ENCODE results near the gene LAMA3.

LAMA3 gene

GRCh38 chr18:23784832-23785245, 95.6 kb downstream of the LAMA3 start:
- no peak for DNase-seq

- no peak for DNase-seq
Measured at GRCh38 chr18:23793051-23793450, 103.8 kb downstream of the LAMA3 start.

GRCh38 chr18:23793985-23794867, 105.0 kb downstream of the LAMA3 start:
- no peak for DNase-seq

DNA sequence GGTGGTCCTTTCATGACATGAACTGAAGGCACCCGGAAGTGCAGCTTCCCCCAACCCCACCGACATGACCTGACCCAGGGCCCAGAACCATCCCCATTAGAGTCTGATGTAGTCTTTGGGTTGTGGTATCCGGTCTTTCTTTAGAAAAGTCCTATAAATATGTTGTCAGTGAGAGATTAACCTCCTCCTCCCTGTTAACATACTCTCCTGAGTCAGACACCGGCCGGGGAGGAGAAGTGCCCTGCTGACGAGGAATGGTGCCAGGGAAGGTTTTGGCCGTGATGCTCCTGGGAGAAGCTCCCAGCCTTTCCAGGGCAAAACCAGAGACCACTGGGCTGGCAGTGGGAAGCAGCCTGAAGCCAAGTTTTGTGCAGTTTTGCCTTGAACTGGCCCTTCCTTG, 109.0 kb downstream of the LAMA3 start:
- no peak for DNase-seq

GRCh38 chr18:23798824-23799223, 109.6 kb downstream of the LAMA3 start:
- DNase-seq: no peak

- no peak for DNase-seq
Measured at GRCh38 chr18:23799540-23799939, 110.3 kb downstream of the LAMA3 start.

DNA sequence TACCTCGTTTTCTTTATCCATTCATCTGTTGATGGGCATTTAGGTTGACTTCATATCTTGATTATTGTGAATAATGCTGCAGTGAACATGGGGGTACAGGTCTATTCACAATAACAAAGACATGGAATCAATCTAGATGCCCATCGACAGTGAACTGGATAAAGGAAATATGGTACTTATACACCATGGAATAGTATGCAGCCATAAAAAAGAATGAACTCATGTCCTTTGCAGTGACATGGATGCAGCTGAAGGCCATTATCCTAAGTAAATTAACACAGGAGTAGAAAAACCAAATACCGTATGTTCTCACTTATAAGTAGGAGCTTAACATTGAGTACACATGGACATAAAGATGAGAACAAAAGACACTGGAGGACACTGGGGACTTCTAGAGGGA, 111.6 kb downstream of the LAMA3 start:
- no peak for DNase-seq

GRCh38 chr18:23802817-23803216, 113.6 kb downstream of the LAMA3 start:
- no peak for DNase-seq

GRCh38 chr18:23803755-23804154, 114.5 kb downstream of the LAMA3 start:
- no peak for DNase-seq

DNA sequence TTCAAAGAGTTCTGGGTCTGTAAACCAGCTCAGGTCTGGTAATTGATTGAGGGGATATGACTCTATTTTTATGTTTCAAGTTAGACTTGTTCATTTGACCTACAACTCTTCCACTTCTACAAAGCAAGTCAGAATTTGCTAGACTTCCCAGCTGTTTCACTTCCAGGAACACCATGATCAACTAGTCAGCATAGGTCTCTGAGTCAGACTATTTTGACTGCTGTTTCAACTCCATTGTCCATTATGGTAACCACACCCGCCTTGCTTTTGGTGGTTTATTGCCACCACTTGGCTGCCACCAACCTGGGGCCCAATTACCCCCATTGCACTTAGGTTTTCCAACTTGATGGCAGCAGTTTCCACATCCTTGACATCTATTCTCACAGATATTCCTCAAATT, 116.6 kb downstream of the LAMA3 start:
- DNase-seq: no peak

DNA sequence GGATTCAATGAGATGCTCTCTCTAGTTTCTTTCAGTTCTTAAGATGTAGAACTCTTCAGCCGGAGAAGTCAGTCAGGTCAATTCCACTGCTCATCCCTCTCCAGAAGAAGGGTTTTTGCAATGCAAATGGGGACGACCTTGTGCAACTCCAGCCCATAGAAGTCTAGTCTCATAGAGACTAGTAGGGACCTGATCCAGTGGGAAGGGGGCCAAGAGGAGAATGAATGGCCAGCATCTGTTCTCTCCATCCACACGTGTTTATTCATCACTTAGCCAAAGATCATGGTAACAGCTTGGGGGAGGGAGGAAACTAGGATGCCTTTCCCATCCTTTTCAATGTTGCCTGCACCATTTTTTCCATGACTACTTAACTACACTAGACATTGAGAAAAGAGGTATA, 120.2 kb downstream of the LAMA3 start:
- DNase-seq: no peak

DNA sequence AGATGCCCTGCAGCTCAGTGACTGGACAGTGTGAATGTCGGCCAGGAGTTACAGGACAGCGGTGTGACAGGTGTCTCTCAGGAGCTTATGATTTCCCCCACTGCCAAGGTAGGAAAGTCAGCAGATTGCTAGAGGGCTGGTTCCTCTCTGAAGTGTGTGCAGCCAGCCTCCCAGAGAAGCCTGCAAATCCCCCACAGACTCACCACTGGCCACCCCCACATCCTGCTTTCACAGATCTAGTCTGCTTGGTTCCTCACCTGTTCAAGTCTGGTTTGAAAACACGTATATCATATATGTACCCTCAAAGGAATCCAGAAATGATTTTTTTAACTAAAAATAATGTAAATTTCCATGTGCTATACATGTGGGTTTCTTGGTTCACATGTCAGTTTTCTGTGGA, 121.1 kb downstream of the LAMA3 start:
- peak; percentile 32 for DNase-seq

GRCh38 chr18:23811176-23811575, 121.9 kb downstream of the LAMA3 start:
- no peak for DNase-seq

- no peak for DNase-seq
Measured at GRCh38 chr18:23812546-23813440, 123.5 kb downstream of the LAMA3 start.

DNA sequence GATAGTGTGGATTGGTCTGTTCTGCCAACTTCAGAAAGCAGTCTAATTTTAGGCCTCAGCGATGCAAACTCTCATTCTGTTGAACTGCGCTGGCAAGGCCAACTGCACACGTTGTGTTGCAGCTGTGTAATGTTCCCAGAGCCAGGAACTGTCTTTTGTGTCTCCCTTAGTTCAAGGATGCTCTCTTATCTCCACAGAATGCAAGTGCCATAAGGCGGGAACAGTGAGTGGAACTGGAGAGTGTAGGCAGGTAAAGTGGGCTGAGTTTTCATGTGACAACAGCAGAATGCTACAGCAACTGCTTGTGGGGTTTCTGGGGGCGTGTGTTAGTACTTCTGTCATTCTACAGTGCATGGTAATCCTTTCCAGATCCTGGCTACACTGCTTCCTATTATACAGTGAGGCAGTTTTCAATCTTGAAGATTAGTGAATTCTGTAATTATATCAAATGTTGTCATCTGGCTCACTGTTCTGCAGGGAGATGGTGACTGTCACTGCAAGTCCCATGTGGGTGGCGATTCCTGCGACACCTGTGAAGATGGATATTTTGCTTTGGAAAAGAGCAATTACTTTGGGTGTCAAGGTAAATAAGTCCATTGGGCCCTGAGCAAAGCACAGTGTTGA, 125.8 kb downstream of the LAMA3 start:
- DNase-seq: no peak

- DNase-seq: no peak
Measured at GRCh38 chr18:23816021-23816420, 126.8 kb downstream of the LAMA3 start.

- DNase-seq: no peak
Measured at GRCh38 chr18:23816740-23817139, 127.5 kb downstream of the LAMA3 start.

DNA sequence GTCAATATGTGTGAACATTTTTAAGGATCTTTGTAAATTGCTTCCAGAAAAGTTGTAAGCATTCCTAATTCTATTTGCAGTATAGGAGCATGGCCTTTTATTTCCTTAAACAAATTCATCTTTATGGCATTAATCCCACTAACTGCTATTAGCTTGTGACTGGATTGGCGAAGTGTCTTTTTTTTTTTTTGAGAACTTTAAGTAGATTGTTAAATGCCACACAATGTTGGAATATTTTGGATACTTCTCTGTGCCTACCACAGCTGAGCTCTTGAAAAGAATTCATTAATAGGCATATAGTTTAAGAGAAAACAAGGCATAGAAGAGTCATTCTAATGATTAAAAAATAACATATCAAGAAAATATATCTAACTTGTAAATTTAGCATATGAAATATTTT, 129.7 kb downstream of the LAMA3 start:
- no peak for DNase-seq

GRCh38 chr18:23822590-23823385, 133.5 kb downstream of the LAMA3 start:
- DNase-seq: no peak

DNA sequence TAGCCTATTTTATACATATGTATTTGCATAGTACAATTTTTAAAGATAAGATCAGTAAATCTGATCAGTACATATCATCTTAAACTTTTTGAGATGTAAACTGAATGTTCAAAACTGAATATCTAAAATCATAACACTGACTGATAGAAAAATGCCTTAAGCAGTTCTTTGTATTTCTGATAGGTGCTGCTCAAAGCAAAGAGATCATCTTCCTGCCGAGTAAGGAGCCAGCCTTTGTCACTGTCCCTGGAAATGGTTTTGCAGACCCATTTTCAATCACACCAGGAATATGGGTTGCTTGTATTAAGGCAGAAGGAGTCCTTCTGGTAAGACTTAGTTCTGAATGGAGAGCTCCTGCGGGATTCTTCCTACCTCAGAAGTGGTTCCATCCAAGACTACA, 135.0 kb downstream of the LAMA3 start:
- no peak for DNase-seq

DNA sequence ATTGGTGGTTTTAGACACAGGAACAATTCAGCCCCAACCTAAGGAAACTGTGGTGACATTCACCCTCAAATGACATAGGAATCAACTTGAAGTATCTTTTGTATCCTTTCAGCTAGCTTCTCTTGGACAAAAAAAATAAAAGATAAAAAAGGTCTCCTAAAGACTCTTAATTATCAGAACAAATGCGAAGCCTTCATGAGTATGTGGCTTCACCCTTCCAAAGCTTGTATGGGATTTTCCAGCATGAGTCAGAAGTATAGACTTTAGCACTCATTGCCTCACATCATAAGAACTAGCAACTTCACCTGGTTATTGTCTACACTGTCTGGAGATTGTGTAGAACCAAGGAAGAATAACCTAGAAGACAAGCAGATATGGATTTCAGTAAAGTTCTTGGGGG, 135.4 kb downstream of the LAMA3 start:
- no peak for DNase-seq

DNA sequence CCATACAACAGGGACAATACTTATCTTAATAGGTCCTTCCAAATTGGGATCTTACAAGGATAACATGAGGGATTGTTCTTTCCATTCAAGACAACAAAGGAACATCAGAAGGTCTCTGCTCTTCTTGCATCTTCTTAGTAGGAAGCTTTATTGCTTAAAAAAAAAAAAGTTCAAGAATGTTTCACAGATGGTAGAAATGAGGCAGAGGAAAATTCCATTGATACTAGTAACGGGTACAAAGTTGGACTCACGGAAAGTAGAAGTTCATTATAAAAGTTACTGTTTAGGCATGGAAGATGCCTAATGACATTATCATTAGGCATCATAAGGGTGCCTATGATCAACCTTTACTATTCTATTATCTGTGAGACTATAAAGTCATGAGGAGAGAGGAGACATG, 136.2 kb downstream of the LAMA3 start:
- DNase-seq: no peak

GRCh38 chr18:23825978-23826405, 136.7 kb downstream of the LAMA3 start:
- DNase-seq: peak; percentile 32

Measured in stimulated activated CD4-positive, alpha-beta T cell treated with anti-CD3 and anti-CD28 coated beads, Interleukin-15, amount 100 ng/mL, for 24 hours (primary cell).